Esophagus squamous epithelium (tissue), 4 donors: Measurements from ENCODE around the gene MAP2K5.

Experiments
- CTCF ChIP-seq, 6 experiments: fragments of 450-650 bp in 4 of 6; fragments of 200-600 bp in 2 of 6; sonication (generic) in 2 of 6; IDR thresholded peaks; one replicate each; pipeline ENCODE4 v1.5.1; 2016 to 2019; ENCODE audit warnings: antibody characterized with exemption in 6 of 6, mild to moderate bottlenecking in 4 of 6, moderate library complexity in 4 of 6
- POLR2A ChIP-seq, 4 donors: fragments of 450-650 bp; IDR thresholded peaks; one replicate each; pipeline ENCODE4 v1.6.1; 2017; ENCODE audit warnings: antibody characterized with exemption in 4 of 4, mild to moderate bottlenecking in 4 of 4, moderate library complexity in 3 of 4

- TF ChIP-seq CTCF (IDR thresholded peaks at IDR 0.05) (no peak), POLR2A (IDR thresholded peaks at IDR 0.05) (no peak)
Measured at GRCh38 chr15:67807141-67807540, 264.6 kb downstream of the MAP2K5 start.
